ENCODE data around the gene ZNF513.
"Not testable (repeated sequence)": the region's sequence is repeated elsewhere in the genome, so short reads cannot be mapped to it uniquely, and the experiment has no call there.

Gene ZNF513

DNA sequence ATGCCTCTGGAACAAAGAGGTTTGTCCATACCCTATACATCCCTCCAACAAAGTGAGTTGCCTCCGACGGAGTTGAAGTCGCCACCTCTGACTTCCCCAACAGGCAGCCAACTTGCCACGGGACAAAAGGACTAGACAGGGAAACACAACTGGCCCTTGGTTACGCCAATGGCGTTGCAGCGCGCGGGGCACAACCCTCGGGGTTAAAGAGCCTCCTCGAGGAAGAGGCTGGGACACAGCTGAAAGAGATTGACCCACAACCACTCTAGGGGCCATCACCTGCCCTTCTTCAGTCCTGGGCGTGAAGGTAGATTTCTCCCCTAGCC, 24.5 kb downstream of the ZNF513 start:
- H3K4me2 ChIP-seq (ENCODE audit: low read length), result peak overlapping the region; percentile 76
- H3K9me3 ChIP-seq (ENCODE audit: low read length), result no peaks in the 10 kb centered on the region
- no peaks in the 10 kb centered on the region for H3K27me3 ChIP-seq (ENCODE audit: insufficient read depth, low read length)
- no peaks in the 10 kb centered on the region for H3F3A ChIP-seq (ENCODE audit: insufficient read depth, low read length)
- peak overlapping the region; percentile 81 for H3K4me3 ChIP-seq (ENCODE audit: low read depth, low read length, poor library complexity, severe bottlenecking)
- peaks cover 62% of the 10 kb centered on the region for H3K79me2 ChIP-seq (ENCODE audit: insufficient read depth, low read length)
- TF ChIP-seq, protein P1, sequence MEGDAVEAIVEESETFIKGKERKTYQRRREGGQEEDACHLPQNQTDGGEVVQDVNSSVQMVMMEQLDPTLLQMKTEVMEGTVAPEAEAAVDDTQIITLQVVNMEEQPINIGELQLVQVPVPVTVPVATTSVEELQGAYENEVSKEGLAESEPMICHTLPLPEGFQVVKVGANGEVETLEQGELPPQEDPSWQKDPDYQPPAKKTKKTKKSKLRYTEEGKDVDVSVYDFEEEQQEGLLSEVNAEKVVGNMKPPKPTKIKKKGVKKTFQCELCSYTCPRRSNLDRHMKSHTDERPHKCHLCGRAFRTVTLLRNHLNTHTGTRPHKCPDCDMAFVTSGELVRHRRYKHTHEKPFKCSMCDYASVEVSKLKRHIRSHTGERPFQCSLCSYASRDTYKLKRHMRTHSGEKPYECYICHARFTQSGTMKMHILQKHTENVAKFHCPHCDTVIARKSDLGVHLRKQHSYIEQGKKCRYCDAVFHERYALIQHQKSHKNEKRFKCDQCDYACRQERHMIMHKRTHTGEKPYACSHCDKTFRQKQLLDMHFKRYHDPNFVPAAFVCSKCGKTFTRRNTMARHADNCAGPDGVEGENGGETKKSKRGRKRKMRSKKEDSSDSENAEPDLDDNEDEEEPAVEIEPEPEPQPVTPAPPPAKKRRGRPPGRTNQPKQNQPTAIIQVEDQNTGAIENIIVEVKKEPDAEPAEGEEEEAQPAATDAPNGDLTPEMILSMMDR (IDR thresholded peaks at IDR 0.05; ENCODE audit: low read length), result no peak
- TF ChIP-seq EZH2 (IDR thresholded peaks at IDR 0.05; ENCODE audit: borderline replicate concordance, low read length), result no peak
- no peak overlapping the region for H2AFZ ChIP-seq (ENCODE audit: low read length)
- no peaks in the 10 kb centered on the region for H3K9me2 ChIP-seq (ENCODE audit: low read depth, low read length)
- no peaks in the 10 kb centered on the region for H4K20me1 ChIP-seq (ENCODE audit: insufficient read depth, low read length)
- H3K9ac ChIP-seq (ENCODE audit: low read length), result peak overlapping the region; percentile 89
- H3K27ac ChIP-seq (ENCODE audit: low read depth, low read length, poor library complexity, severe bottlenecking), result peak overlapping the region; percentile 75
- peaks cover 46% of the 10 kb centered on the region for H3K4me1 ChIP-seq (ENCODE audit: insufficient read depth, low read length, severe bottlenecking)
- peaks cover 7% of the 10 kb centered on the region; the same call in 1 of the 2 replicates for H3K36me3 ChIP-seq (ENCODE audit: insufficient read depth, low read length)

DNA sequence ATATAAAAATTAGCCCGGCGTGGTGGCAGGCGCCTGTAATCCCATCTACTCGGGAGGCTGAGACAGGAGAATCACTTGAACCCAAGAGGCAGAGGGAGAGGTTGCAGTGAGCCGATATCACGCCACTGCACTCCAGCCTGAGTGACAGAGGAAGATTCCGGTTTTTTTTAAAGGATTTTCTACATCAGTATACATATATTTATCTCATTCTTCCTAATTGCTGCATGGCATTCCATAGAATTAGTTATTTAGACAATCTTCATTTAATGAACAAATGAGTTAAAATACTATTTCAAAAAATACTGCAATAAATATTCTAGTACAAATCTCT, 26.0 kb downstream of the ZNF513 start:
- no peak overlapping the region for H3K27ac ChIP-seq (ENCODE audit: low read depth, low read length, poor library complexity, severe bottlenecking)
- H3K4me1 ChIP-seq (ENCODE audit: insufficient read depth, low read length, severe bottlenecking), result peaks cover 50% of the 10 kb centered on the region
- TF ChIP-seq, protein P1 (IDR thresholded peaks at IDR 0.05; ENCODE audit: low read length), result no peak
- no peak for TF ChIP-seq EZH2 (IDR thresholded peaks at IDR 0.05; ENCODE audit: borderline replicate concordance, low read length)
- no peaks in the 10 kb centered on the region for H4K20me1 ChIP-seq (ENCODE audit: insufficient read depth, low read length)
- H3K4me2 ChIP-seq (ENCODE audit: low read length), result 0 out of 2 replicates have a peak overlapping the region, but pooled peaks have one; percentile 76
- H2AFZ ChIP-seq (ENCODE audit: low read length), result no peak overlapping the region
- H3K9me3 ChIP-seq (ENCODE audit: low read length), result no peaks in the 10 kb centered on the region
- H3K4me3 ChIP-seq (ENCODE audit: low read depth, low read length, poor library complexity, severe bottlenecking), result no peak overlapping the region
- H3K79me2 ChIP-seq (ENCODE audit: insufficient read depth, low read length), result peaks cover 72% of the 10 kb centered on the region
- no peaks in the 10 kb centered on the region for H3K9me2 ChIP-seq (ENCODE audit: low read depth, low read length)
- no peak overlapping the region for H3K9ac ChIP-seq (ENCODE audit: low read length)
- H3K27me3 ChIP-seq (ENCODE audit: insufficient read depth, low read length), result no peaks in the 10 kb centered on the region
- H3K36me3 ChIP-seq (ENCODE audit: insufficient read depth, low read length), result peaks cover 10% of the 10 kb centered on the region; the same call in 1 of the 2 replicates
- H3F3A ChIP-seq (ENCODE audit: insufficient read depth, low read length), result no peaks in the 10 kb centered on the region

DNA sequence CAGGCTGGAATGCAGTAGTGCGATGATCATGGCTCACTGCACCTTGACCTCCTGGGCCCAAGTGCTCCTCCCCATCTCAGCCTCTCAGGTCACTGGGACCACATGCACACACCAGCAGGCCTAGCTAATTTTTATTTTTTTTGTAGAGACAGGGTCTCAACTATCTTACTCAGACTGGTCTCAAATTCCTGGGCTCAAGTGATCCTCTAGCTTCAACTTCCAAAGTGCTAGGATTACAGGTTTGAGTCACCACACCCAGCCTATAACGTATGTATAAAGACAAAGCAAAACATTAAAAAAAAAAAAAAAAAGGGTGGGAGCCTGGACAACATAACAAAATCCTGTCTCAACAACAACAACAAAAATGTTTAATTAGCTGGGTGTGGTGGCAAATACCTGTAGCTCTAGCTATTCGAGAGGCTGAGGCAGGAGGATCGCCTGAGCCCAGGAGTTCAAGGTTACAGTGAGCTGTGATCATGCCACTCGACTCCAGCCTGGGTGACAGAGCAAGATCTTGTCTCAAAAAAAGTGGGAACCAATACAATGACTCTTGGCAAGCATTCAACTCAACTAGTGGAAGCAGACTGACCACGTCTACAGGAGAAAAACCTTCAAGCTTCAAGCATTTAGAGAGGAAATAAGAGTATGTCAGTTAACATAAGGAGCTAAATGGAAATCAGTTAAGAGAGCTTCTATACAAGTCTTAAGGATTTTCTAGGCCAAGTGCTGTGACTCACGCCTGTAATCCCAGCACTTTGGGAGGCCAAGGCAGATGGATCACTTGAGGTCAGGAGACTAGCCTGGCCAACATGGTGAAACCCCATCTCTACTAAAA, 26.6 kb downstream of the ZNF513 start:
- TF ChIP-seq, protein P1 (IDR thresholded peaks at IDR 0.05; ENCODE audit: low read length), result no peak
- TF ChIP-seq EZH2 (IDR thresholded peaks at IDR 0.05; ENCODE audit: borderline replicate concordance, low read length), result no peak
- no peaks in the 10 kb centered on the region for H4K20me1 ChIP-seq (ENCODE audit: insufficient read depth, low read length)

DNA sequence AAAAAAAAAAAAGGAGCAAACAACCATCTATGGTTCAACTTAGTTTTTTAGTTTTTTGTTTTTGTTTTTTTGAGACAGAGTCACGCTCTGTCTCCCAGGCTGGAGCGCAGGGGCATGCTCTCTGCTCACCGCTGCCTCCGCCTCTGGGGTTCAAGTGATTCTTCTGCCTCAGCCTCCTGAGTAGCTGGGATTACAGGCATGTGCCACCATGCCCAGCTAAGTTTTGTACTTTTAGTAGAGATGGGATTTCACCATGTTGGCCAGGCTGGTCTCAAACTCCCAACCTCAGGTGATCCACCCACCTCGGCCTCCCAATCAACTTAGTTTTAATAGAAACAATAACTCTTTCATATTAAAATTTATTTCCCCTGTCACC, 27.2 kb downstream of the ZNF513 start:
- not testable (repeated sequence) for H3K9ac ChIP-seq (ENCODE audit: low read length); H3K4me3 ChIP-seq (ENCODE audit: low read depth, low read length, poor library complexity, severe bottlenecking); H2AFZ ChIP-seq (ENCODE audit: low read length); H3K27me3 ChIP-seq (ENCODE audit: insufficient read depth, low read length); H3F3A ChIP-seq (ENCODE audit: insufficient read depth, low read length); H4K20me1 ChIP-seq (ENCODE audit: insufficient read depth, low read length); H3K27ac ChIP-seq (ENCODE audit: low read depth, low read length, poor library complexity, severe bottlenecking); H3K4me2 ChIP-seq (ENCODE audit: low read length); H3K9me3 ChIP-seq (ENCODE audit: low read length); H3K36me3 ChIP-seq (ENCODE audit: insufficient read depth, low read length); H3K9me2 ChIP-seq (ENCODE audit: low read depth, low read length)
- H3K79me2 ChIP-seq (ENCODE audit: insufficient read depth, low read length), result peaks cover 80% of the 10 kb centered on the region
- H3K4me1 ChIP-seq (ENCODE audit: insufficient read depth, low read length, severe bottlenecking), result peaks cover 50% of the 10 kb centered on the region

More for the DNA sequence above, 26.6 kb downstream of the ZNF513 start:
- Histone ChIP-seq H3K4me1 (ENCODE audit: insufficient read depth, low read length, severe bottlenecking) (peaks cover 50% of the 10 kb centered on the region), H3K27ac (ENCODE audit: low read depth, low read length, poor library complexity, severe bottlenecking) (no peak overlapping the region), H3K9me2 (ENCODE audit: low read depth, low read length) (no peaks in the 10 kb centered on the region), H3K4me2 (ENCODE audit: low read length) (peak overlapping the region; percentile 31; the same call in 1 of the 2 replicates), H3K79me2 (ENCODE audit: insufficient read depth, low read length) (peaks cover 76% of the 10 kb centered on the region), H3F3A (ENCODE audit: insufficient read depth, low read length) (no peaks in the 10 kb centered on the region), H3K9me3 (ENCODE audit: low read length) (no peaks in the 10 kb centered on the region), H3K4me3 (ENCODE audit: low read depth, low read length, poor library complexity, severe bottlenecking) (no peak overlapping the region), H3K27me3 (ENCODE audit: insufficient read depth, low read length) (no peaks in the 10 kb centered on the region), H3K9ac (ENCODE audit: low read length) (no peak overlapping the region), H2AFZ (ENCODE audit: low read length) (no peak overlapping the region), H3K36me3 (ENCODE audit: insufficient read depth, low read length) (peaks cover 10% of the 10 kb centered on the region; the same call in 1 of the 2 replicates)

All from OCI-LY1 (cell line).